PFSK-1 (cell line): ENCODE results near the gene COL23A1.

Experiments
- POLR2AphosphoS5 ChIP-seq: IDR thresholded peaks from 2 replicates; pipeline ENCODE4 v1.6.1; 2012; ENCODE audit warnings: low read depth, mild to moderate bottlenecking, control low read depth, low read length, moderate library complexity
- SIN3A ChIP-seq: IDR thresholded peaks from 2 replicates; pipeline ENCODE4 v1.6.1; 2012; ENCODE audit warnings: mild to moderate bottlenecking, low read length, moderate library complexity, borderline replicate concordance; ENCODE audit not compliant: insufficient read depth
- TAF1 ChIP-seq: IDR thresholded peaks from 2 replicates; pipeline ENCODE4 v1.6.1; 2012; ENCODE audit warnings: low read length, control low read depth, borderline replicate concordance; ENCODE audit not compliant: insufficient read depth
- TF ChIP-seq, protein P1 (sequence below), 2 experiments: IDR thresholded peaks; 2 replicates each; pipeline versions ENCODE4 v1.6.1 to v1.8.0; 2011 to 2012; ENCODE audit warnings: low read depth in 2 of 2, low read length in 2 of 2, control low read depth in 1 of 2, inconsistent platforms in 1 of 2, mild to moderate bottlenecking in 1 of 2, moderate library complexity in 1 of 2; ENCODE audit not compliant: insufficient read depth in 1 of 2

DNA sequence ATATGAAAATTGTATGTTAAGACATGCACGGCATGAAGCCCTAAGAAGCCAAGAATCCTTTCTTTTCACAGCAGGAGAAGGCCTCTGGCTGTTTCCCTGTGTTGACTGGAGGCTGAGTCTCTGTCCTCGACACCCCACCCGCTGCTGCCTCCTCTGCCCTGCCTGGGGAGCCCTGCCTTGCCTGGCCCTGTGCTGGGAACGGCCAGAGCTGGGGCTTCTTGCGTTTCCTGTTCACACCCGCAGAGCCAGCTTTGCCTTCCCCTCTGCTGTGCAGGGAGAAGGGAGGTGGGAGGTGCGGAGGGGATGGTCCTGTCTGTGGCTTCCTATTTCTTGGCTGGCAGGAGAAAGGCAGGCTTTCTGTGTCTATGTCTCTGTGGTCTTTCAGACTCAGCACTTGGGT, 396.2 kb downstream of the COL23A1 start:
- TF ChIP-seq POLR2AphosphoS5 (no peak), TAF1 (no peak), SIN3A (no peak)
- TF ChIP-seq, protein P1, sequence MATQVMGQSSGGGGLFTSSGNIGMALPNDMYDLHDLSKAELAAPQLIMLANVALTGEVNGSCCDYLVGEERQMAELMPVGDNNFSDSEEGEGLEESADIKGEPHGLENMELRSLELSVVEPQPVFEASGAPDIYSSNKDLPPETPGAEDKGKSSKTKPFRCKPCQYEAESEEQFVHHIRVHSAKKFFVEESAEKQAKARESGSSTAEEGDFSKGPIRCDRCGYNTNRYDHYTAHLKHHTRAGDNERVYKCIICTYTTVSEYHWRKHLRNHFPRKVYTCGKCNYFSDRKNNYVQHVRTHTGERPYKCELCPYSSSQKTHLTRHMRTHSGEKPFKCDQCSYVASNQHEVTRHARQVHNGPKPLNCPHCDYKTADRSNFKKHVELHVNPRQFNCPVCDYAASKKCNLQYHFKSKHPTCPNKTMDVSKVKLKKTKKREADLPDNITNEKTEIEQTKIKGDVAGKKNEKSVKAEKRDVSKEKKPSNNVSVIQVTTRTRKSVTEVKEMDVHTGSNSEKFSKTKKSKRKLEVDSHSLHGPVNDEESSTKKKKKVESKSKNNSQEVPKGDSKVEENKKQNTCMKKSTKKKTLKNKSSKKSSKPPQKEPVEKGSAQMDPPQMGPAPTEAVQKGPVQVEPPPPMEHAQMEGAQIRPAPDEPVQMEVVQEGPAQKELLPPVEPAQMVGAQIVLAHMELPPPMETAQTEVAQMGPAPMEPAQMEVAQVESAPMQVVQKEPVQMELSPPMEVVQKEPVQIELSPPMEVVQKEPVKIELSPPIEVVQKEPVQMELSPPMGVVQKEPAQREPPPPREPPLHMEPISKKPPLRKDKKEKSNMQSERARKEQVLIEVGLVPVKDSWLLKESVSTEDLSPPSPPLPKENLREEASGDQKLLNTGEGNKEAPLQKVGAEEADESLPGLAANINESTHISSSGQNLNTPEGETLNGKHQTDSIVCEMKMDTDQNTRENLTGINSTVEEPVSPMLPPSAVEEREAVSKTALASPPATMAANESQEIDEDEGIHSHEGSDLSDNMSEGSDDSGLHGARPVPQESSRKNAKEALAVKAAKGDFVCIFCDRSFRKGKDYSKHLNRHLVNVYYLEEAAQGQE (IDR thresholded peaks at IDR 0.05; ENCODE audit: insufficient read depth in 1 of 2, low read depth in 2 of 2, low read length in 2 of 2): no peak
